ENCODE data around the gene MANSC4. TPM values are rescaled to one million over a fixed set of nuclear protein-coding genes. Genes with fewer than 3 reads are reported as not detected.
"Not testable (repeated sequence)": the region's sequence is repeated elsewhere in the genome, so short reads cannot be mapped to it uniquely, and the experiment has no call there.

MANSC4 gene
- total RNA-seq, 1 experiment from 2014 or later = not detected

DNA sequence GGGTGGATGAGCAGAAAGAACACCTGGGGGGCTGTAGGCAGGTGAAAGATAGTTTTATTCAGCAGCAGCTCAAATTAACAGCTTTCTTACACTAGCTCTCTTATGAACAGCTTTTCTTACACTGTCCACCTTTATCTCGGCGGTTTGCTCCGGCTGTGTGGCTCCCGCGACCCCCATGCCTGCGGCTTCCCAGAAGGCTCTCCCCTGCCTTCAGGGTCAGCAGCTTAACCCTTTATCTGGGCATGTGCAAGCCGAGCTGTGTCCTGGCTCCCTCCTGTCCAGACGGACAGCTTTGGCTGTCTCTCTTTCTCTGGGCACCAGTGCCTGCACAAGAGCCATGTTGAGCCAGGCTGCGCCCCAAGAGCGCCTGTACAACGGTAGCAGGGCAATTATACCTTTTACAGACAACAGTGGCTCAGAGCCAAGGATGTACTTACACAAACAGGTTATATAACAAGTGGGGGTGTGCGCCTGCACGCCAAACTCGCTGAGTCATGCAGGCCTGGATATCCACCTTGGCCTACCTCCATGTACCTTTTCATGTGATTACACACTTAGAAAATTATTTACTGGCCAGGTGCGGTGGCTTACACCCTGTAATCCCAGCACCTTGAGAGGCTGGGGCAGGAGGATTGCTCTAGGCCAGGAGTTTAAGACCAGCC is 28.5 kb downstream of the MANSC4 start:
- no peak for DNase-seq (ENCODE audit: low read depth)

DNA sequence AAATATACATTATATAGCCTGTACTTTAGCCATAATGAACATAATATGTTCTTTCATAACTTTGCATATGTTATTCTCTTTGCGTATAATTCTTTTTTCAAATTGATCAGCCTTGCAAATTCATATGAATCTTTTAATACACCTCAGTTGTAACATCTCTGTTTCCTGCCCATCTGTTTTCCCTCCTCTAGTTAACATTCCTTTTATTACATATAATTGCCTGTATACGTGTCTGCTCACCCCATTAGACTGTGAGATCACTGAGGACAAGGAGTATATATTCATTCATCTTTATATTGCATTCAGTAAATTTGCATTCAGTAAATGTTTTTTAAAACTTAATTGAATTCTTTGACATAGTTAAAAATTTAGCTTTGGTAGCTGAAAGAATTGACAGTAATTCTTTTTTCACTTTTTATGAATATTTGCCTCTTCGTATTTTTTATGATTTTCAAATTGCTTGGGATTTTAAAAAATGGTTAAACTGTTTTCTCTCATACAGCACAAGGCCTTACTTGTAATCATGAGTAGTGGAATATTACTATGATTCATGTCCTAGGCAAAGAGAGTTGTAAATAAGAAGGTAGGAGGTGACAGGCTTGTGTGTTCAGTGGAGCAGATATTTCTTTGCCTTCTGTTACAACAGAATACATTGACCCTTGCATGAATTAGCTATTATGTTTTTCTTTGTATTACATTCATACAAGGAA is 32.8 kb downstream of the MANSC4 start:
- DNase-seq (ENCODE audit: low read depth) = peak; percentile 25

DNA sequence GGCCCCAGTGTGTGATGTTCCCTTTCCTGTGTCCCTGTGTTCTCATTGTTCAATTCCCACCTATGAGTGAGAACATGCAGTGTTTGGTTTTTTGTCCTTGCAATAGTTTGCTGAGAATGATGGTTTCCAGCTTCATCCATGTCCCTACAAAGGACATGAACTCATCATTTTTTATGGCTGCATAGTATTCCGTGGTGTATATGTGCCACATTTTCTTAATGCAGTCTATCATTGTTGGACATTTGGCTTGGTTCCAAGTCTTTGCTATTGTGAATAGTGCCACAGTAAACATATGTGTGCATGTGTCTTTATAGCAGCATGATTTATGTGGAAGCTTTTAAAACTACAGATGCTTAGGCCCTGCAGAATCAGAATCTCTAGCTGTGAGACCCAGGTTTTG is 34.3 kb downstream of the MANSC4 start:
- DNase-seq (ENCODE audit: low read depth) = not testable (repeated sequence)

DNA sequence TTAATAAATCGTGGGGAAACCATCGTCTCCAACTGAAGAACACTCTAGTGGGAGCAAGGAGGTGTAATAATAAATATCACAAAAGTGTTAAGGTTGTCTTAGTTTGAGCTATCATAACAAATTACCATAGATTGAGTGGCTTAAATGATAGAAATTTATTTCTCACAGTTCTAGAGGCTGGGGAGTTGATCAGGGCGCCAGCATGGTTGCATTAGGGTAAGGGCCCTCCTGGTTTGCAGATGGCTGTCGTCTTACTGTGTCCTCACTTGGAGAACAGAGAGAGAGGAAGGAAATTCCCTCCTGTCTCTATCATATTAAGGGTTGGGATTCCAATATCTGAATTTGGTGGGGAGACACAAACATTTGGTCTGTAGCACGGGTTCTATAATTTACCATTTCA is 36.4 kb downstream of the MANSC4 start:
- no peak for DNase-seq (ENCODE audit: low read depth)

DNA sequence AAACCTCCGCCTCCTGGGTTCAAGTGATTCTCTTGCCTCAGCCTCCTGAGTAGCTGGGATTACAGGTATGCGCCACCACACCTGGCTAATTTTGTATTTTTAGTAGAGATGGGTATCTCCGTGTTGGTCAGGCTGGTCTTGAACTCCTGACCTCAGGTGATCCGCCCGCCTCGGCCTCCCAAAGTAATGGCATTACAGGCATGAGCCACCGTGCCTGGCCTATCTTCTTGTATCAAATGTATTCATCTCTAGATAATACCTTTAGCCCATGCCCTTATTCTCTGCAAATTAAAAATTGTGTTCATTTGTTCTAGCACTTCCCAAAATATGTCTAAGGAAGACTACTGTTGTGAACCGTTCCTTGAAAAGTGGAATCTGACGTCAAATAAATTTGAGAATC is 45.7 kb downstream of the MANSC4 start:
- DNase-seq (ENCODE audit: low read depth) = not testable (repeated sequence)

DNA sequence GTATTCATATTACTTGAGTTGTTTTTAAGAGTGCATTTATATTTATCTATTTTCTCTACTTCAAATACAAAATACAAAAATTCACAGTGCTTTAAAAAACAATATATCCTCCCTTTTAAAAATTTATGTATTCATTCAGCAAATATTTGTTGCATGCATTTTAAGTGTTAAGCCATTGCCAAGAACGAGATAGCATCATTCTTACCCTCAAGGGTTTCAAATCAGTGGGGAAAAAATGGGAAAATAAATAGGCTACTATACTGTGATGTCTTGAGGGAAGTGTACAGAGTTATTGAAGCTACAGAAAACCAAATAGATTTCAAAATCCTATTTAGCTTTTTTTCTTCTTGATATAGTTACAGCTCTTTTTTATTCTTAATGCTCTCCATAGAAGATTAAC is 46.2 kb downstream of the MANSC4 start:
- no peak for DNase-seq (ENCODE audit: low read depth)

DNA sequence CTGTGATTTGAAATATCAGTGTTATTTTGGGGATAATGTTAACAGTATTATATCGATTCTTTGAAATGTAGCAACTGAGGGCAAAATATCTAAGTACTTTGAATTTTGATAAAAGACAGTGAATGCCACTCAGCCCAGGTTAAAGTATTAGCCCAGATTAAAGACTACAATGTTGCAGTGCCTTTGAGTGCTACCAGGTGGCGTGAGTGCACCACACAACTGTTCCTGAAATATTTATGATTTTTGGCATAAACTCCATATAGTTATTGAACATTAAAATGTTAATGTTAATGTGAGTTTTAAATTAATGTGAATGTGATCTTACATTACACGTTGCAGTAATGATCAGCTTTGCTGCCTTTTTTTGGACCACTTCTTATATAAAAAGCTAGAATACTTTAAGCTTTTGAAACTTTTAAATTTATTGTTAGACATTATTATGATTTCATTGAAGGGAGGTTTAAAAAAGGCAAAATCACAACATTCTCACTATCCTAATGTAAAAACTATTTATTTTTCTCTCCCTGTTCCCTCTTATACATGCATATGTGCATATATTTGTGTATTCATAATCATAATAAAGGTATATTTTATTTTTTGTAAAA is 46.9 kb downstream of the MANSC4 start:
- DNase-seq (ENCODE audit: low read depth) = peak; percentile 24

DNA sequence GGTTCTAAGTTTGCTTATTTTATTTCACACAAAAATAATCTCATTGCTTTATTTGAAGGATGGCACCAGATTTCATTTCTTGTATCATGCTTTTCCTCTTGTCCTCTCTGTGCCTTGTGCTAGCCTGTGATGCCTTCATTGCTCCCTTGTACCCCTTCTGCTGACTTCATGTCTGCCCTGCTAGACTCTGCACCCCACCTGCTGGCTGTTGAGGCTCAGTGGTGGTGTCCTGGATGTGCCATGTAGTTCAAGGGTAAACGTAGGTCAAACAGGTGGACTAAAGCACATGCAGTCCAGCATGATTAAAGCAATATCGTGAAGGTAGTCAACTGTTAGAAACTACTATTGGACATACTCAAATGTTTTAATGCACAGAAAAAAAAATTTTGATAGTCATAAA is 47.8 kb downstream of the MANSC4 start:
- DNase-seq (ENCODE audit: low read depth) = no peak

DNA sequence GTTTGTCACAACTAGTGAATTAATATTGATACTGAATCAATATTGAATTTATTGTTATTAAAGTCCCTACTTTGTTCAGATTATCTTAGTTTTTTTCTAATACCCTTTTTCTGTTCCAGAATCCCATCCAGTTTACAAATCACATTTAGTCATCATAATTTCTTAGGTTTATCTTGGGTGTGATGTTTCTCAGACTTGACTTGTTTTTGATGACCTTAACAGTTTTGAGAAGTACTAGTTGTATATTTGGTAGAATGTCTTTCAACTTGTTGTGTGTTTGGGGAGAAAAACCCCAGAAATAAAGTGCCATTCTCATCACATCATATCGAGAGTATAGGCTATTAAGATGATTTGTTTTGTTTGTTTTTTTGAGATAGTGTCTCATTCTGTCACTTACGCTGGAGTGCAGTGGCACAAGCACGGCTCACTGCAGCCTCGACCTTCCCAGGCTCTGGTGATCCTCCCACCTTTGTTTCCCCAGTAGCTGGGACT is 49.9 kb downstream of the MANSC4 start:
- no peak for DNase-seq (ENCODE audit: low read depth)

DNA sequence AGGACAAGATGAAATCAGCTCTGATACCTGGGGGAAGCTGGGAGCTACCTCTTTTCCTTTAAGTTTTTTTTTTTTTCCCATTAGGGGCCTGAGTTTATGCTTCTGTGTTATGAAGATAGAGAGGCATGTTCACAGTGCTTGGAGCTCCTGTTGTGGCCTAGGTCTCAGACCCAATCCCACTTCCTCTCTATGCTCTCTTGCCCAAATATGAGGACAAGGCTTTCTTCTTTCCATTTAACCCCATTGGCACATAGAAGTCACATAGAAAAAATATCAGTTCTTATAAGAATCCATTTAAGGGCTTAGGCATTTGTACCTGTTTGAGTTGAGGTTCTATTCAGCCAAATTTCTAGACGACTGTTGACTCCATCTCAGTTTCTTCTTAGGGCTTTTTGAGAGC is 56.8 kb downstream of the MANSC4 start:
- no peak for DNase-seq (ENCODE audit: low read depth)

Other genes with a start within 250 kb of the MANSC4 start
- gene REP15, start 83.8 kb downstream of the MANSC4 start, total RNA-seq (2014; rRNA removed; shearing (Covaris generic)) = 1.2 TPM in 1 of 2 replicates, not detected in the other
- gene MRPS35, start 69.4 kb downstream of the MANSC4 start, total RNA-seq (2014; rRNA removed; shearing (Covaris generic)) = 66.7 and 97.6 TPM in 2 replicates
- gene KLHL42, start within 50 bp of the MANSC4 start, total RNA-seq (2014; rRNA removed; shearing (Covaris generic)) = 9.1 and 13.2 TPM in 2 replicates
- gene PTHLH, start 192.5 kb upstream of the MANSC4 start, total RNA-seq (2014; rRNA removed; shearing (Covaris generic)) = 7.5 and 8.1 TPM in 2 replicates